Measurements from ENCODE around the gene RBM23. TPM values are rescaled to one million over a fixed set of nuclear protein-coding genes. Genes with fewer than 3 reads are reported as not detected.

RBM23 gene
- total RNA-seq, 1 experiment from 2014 or later = 57.6 TPM

DNA sequence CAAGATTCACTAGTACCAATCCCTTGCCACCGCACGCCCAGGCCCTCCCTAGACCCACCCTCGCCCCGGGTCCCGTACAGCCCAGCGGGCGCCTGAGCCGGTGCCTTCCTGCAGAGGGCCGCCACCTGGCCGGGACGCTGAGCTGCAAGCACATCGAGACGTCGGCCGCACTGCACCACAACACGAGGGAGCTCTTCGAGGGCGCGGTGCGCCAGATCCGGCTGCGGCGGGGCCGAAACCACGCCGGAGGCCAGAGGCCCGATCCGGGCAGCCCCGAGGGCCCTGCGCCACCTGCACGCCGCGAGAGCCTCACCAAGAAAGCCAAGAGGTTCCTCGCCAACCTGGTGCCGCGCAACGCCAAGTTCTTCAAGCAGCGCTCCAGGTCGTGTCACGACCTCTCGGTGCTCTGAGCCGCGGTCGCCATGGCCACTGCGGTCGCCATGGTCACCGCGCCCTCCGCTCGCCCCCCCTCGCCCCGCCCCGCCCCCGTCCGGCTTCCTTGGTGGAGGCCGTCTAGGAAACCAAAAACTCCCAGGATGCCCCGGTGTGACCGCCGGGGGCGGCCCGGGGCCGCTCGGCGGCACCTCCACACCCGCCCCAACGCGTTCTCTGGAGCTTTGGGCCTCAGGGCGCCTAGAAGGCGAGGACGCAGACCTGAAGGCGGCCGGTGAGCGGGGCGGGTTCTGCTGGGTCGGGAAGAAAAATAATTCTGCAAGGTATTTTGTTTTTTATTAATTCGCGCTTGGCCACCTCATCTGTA is 32.3 kb downstream of the RBM23 start:
- ChIA-PET POLR2A (interaction anchor here (0.6 to 10.8 kb wide), 9 partner anchors 11 to 322 kb away, joined by 3 to 116 read pairs (median 5); partner anchors contain the start of genes LRP10, PRMT5 and RBM23), CTCF (interaction anchor here (0.6 to 9.9 kb wide), 9 partner anchors 9 to 330 kb away, joined by 3 to 100 read pairs (median 4); partner anchors contain the start of genes LRP10 and PRMT5)
- DNase-seq (ENCODE audit: unreplicated experiment) = peak; percentile 82
- Mint-ChIP-seq H3K4me1 (ENCODE audit: insufficient read depth, unreplicated experiment) (peaks cover 25% of the 10 kb centered on the region), H3K27me3 (ENCODE audit: insufficient read depth, unreplicated experiment) (no peaks in the 10 kb centered on the region), H3K36me3 (ENCODE audit: insufficient read depth, unreplicated experiment) (peaks cover 6% of the 10 kb centered on the region), H3K4me3 (ENCODE audit: unreplicated experiment) (peak overlapping the region; percentile 95), H3K27ac (ENCODE audit: low read depth, unreplicated experiment) (peak overlapping the region; percentile 90), H3K9me3 (ENCODE audit: unreplicated experiment) (no peaks in the 10 kb centered on the region)
- intact Hi-C loops (cut with micrococcal nuclease) = loop anchor here (1.0 kb wide), 1 partner anchor 14 kb away; no protein-coding TSS in a partner anchor
- BruUV-seq (replicated peaks) = no TSS peak
- TF ChIP-seq, protein P1, sequence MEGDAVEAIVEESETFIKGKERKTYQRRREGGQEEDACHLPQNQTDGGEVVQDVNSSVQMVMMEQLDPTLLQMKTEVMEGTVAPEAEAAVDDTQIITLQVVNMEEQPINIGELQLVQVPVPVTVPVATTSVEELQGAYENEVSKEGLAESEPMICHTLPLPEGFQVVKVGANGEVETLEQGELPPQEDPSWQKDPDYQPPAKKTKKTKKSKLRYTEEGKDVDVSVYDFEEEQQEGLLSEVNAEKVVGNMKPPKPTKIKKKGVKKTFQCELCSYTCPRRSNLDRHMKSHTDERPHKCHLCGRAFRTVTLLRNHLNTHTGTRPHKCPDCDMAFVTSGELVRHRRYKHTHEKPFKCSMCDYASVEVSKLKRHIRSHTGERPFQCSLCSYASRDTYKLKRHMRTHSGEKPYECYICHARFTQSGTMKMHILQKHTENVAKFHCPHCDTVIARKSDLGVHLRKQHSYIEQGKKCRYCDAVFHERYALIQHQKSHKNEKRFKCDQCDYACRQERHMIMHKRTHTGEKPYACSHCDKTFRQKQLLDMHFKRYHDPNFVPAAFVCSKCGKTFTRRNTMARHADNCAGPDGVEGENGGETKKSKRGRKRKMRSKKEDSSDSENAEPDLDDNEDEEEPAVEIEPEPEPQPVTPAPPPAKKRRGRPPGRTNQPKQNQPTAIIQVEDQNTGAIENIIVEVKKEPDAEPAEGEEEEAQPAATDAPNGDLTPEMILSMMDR (IDR thresholded peaks at IDR 0.05; ENCODE audit: unreplicated experiment) = no peak

- TF ChIP-seq, protein P1 (IDR thresholded peaks at IDR 0.05; ENCODE audit: unreplicated experiment) = no peak
- Mint-ChIP-seq H3K9me3 (ENCODE audit: unreplicated experiment) (no peaks in the 10 kb centered on the region), H3K4me1 (ENCODE audit: insufficient read depth, unreplicated experiment) (peaks cover 26% of the 10 kb centered on the region), H3K36me3 (ENCODE audit: insufficient read depth, unreplicated experiment) (peaks cover 6% of the 10 kb centered on the region), H3K4me3 (ENCODE audit: unreplicated experiment) (peak overlapping the region; percentile 95), H3K27me3 (ENCODE audit: insufficient read depth, unreplicated experiment) (no peaks in the 10 kb centered on the region), H3K27ac (ENCODE audit: low read depth, unreplicated experiment) (no peak overlapping the region)
- intact Hi-C loops (cut with micrococcal nuclease) = no loop called here
- BruUV-seq (replicated peaks) = no TSS peak
- ChIA-PET POLR2A (interaction anchor here (0.8 to 10.8 kb wide), 10 partner anchors 12 to 321 kb away, joined by 3 to 116 read pairs (median 4); partner anchors contain the start of genes LRP10, PRMT5 and RBM23), CTCF (interaction anchor here (0.6 to 9.9 kb wide), 8 partner anchors 10 to 329 kb away, joined by 3 to 100 read pairs (median 5); partner anchors contain the start of genes LRP10 and PRMT5)
- no peak for DNase-seq (ENCODE audit: unreplicated experiment)
These were observed 33.0 kb downstream of the RBM23 start for GRCh38 chr14:22885975-22886374.

DNA sequence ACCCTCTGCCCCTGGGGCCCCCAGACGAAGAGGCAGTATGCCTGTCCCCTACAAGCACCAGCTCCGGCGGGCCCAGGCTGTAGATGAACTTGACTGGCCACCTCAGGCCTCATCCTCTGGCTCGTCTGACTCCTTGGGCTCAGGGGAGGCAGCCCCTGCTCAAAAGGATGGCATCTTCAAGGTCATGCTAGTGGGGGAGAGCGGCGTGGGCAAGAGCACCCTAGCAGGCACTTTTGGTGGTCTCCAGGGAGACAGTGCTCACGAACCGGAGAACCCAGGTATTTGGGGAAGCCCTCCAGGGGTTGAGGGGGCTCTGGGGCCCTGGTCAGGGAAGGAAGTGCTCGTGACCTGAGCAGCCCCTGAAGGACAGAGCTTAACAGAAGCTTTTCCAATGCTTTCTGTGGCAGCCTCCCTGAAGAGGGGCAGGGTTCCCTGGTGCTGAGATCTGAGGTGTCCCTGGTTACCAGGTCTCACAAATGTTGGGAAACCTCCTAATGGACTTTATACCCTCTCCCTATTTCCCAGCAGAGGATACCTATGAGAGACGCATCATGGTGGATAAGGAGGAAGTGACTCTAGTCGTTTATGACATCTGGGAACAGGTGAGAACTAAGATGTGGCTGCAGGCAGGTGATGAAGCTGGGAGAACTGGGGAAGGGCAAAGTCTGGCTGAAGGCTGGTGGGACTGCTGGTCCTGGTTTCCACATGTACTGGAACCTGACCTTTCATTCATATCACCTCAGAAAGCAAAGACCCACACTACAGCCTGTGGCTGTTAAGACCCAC is 34.0 kb downstream of the RBM23 start:
- Mint-ChIP-seq H3K4me3 (ENCODE audit: unreplicated experiment) (peak overlapping the region; percentile 95), H3K36me3 (ENCODE audit: insufficient read depth, unreplicated experiment) (peaks cover 6% of the 10 kb centered on the region), H3K27ac (ENCODE audit: low read depth, unreplicated experiment) (no peak overlapping the region), H3K9me3 (ENCODE audit: unreplicated experiment) (no peaks in the 10 kb centered on the region), H3K4me1 (ENCODE audit: insufficient read depth, unreplicated experiment) (peaks cover 18% of the 10 kb centered on the region), H3K27me3 (ENCODE audit: insufficient read depth, unreplicated experiment) (no peaks in the 10 kb centered on the region)
- TF ChIP-seq, protein P1 (IDR thresholded peaks at IDR 0.05; ENCODE audit: unreplicated experiment) = no peak
- POLR2A ChIA-PET = interaction anchor here (0.6 to 10.8 kb wide), 7 partner anchors 9 to 1442 kb away, joined by 3 to 116 read pairs (median 5); partner anchors contain the start of gene LRP10
- no peak for DNase-seq (ENCODE audit: unreplicated experiment)
- CTCF ChIA-PET = interaction anchor here (0.6 to 9.9 kb wide), 13 partner anchors 11 to 1228 kb away, joined by 3 to 100 read pairs (median 4); partner anchors contain the start of gene LRP10
- BruUV-seq (replicated peaks) = no TSS peak
- intact Hi-C loops (cut with micrococcal nuclease) = no loop called here

All from MCF 10A (cell line).